Left ventricle myocardium inferior (tissue), 1 donor: ENCODE measurements around the gene NPB. TPM values are rescaled to one million over a fixed set of nuclear protein-coding genes. Genes with fewer than 3 reads are reported as not detected.
A peak's percentile ranks its signal among the peaks of the same experiment; 100 is the strongest.

Experiments used
- DNase-seq: peaks from one replicate; pipeline ENCODE4 v3.0.0-alpha.2; 2020
- H3K27ac ChIP-seq: fragments of 200-600 bp; replicated peaks from 2 replicates; pipeline ENCODE4 v1.8.0; 2021
- H3K27me3 ChIP-seq: fragments of 200-600 bp; 2 replicates; pipeline ENCODE4 v1.8.0; 2021; ENCODE audit warnings: low read depth
- H3K36me3 ChIP-seq: fragments of 200-600 bp; 2 replicates; pipeline ENCODE4 v1.8.0; 2021
- H3K4me1 ChIP-seq: fragments of 200-600 bp; 2 replicates; pipeline ENCODE4 v1.8.0; 2021
- H3K4me3 ChIP-seq: fragments of 200-600 bp; 2 replicates; pipeline ENCODE4 v1.8.0; 2021; ENCODE audit warnings: mild to moderate bottlenecking, moderate library complexity
- H3K9me3 ChIP-seq: fragments of 200-600 bp; replicated peaks from 2 replicates; pipeline ENCODE4 v1.8.0; 2021
- CTCF ChIP-seq: fragments of 200-600 bp; IDR thresholded peaks from 2 replicates; pipeline ENCODE4 v1.8.0; 2021; ENCODE audit warnings: antibody characterized with exemption, mild to moderate bottlenecking, borderline replicate concordance
- intact Hi-C: fragments of 100-400 bp; cut with micrococcal nuclease; formaldehyde crosslinking; loops from one replicate; pipeline ENCODE4 v1.11.0; 2022
- total RNA-seq: library from RNA; stranded (reverse); fragmentation: NEBNext Ultra II Directional; extraction: Animal tissue kit (Norgen Biotek cat#: 25700); gene quantifications from one replicate; pipeline ENCODE4 v1.2.1, GENCODE V29; 2021
- donor health status: DM: no; HTN: yes; CAD: no; lungs with severe emphysema.

The NPB gene
- total RNA-seq, 1 donor from 2014 or later = 0.19 TPM

GRCh38 chr17:81859906-81860755 lies 41.9 kb upstream of the NPB start, which contains the start of gene P4HB:
Gene P4HB, minus strand, starts transcription at chr17:81860535. Its CDS starts 64 bp downstream, at chr17:81860471.
- peaks cover 34% of the 10 kb centered on the region for H3K36me3 ChIP-seq
- no peak for DNase-seq
- H3K4me1 ChIP-seq = peaks cover 78% of the 10 kb centered on the region
- intact Hi-C loops = no loop called here
- no peak for TF ChIP-seq CTCF
- H3K4me3 ChIP-seq = peak within 1 kb of the TSS; percentile 91
- H3K27me3 ChIP-seq = no peaks in the 10 kb centered on the region
- H3K9me3 ChIP-seq = no peaks in the 10 kb centered on the region
- peak within 1 kb of the TSS; percentile 97 for H3K27ac ChIP-seq

GRCh38 chr17:81860756-81861568 lies 41.1 kb upstream of the NPB start:
- Histone ChIP-seq H3K4me3 (peak overlapping the region; percentile 81), H3K27me3 (no peaks in the 10 kb centered on the region), H3K9me3 (no peaks in the 10 kb centered on the region), H3K36me3 (peaks cover 35% of the 10 kb centered on the region), H3K4me1 (peaks cover 77% of the 10 kb centered on the region), H3K27ac (peak overlapping the region; percentile 97)
- intact Hi-C loops = no loop called here
- TF ChIP-seq CTCF = peak; percentile 50
- peak; percentile 99 for DNase-seq

- Histone ChIP-seq H3K27me3 (no peaks in the 10 kb centered on the region), H3K36me3 (peaks cover 22% of the 10 kb centered on the region), H3K4me3 (no peak overlapping the region), H3K4me1 (peaks cover 80% of the 10 kb centered on the region), H3K27ac (peak overlapping the region; percentile 97), H3K9me3 (no peaks in the 10 kb centered on the region)
- intact Hi-C loops = no loop called here
- TF ChIP-seq CTCF = no peak
- no peak for DNase-seq
These were observed 38.8 kb upstream of the NPB start for GRCh38 chr17:81863123-81863675.

- peaks cover 80% of the 10 kb centered on the region for H3K4me1 ChIP-seq
- intact Hi-C loops = no loop called here
- TF ChIP-seq CTCF = no peak
- H3K4me3 ChIP-seq = no peak overlapping the region
- no peak for DNase-seq
- peaks cover 22% of the 10 kb centered on the region for H3K36me3 ChIP-seq
- no peaks in the 10 kb centered on the region for H3K9me3 ChIP-seq
- H3K27ac ChIP-seq = peak overlapping the region; percentile 34
- H3K27me3 ChIP-seq = no peaks in the 10 kb centered on the region
These were observed 37.9 kb upstream of the NPB start for GRCh38 chr17:81863833-81864768.
